Embryonic facial prominence (tissue), 1 donor: Measurements from ENCODE around the gene ACADSB.

Source experiments
- DNase-seq: peaks from one replicate; pipeline ENCODE4 v3.0.0-alpha.2; 2016; ENCODE audit errors: extremely low spot score

The ACADSB gene

DNA sequence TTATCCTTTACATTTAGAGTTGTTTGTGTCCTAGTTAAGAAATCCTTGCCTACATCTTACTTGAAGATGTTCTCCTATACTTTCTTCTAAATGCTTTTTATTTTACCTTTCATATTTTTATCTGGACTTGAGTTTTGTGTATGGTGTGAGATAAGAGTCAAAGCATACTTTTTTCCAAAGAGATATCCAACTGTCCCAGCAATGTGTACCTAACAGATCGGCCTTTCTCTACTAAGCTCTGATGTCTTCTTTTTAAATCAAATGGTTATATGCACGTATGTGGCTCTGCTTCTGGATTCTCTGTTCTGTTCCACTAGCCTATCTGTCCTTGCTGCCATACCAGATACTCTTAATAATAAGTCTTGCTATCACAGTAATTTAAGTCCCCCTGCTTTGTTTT, 7.4 kb upstream of the ACADSB start:
- no peak for DNase-seq

DNA sequence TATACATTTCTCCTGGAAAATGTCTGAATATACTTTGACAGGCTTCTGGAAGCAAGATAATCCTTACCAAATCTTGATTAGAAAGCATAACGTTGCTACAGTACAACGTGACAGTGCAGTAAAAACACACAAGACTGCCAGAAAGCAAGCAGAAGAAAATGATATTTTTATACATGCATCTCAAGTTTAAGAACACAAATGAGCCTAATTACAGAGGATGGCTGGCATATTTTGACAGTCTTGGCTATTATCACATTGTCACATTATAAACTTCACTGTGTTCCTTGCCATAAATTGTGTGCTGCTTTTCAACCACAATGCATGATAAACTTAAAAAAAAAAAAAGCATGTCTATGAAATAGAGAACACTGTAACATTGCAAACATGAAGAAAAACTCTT, 4.5 kb upstream of the ACADSB start:
- no peak for DNase-seq

DNA sequence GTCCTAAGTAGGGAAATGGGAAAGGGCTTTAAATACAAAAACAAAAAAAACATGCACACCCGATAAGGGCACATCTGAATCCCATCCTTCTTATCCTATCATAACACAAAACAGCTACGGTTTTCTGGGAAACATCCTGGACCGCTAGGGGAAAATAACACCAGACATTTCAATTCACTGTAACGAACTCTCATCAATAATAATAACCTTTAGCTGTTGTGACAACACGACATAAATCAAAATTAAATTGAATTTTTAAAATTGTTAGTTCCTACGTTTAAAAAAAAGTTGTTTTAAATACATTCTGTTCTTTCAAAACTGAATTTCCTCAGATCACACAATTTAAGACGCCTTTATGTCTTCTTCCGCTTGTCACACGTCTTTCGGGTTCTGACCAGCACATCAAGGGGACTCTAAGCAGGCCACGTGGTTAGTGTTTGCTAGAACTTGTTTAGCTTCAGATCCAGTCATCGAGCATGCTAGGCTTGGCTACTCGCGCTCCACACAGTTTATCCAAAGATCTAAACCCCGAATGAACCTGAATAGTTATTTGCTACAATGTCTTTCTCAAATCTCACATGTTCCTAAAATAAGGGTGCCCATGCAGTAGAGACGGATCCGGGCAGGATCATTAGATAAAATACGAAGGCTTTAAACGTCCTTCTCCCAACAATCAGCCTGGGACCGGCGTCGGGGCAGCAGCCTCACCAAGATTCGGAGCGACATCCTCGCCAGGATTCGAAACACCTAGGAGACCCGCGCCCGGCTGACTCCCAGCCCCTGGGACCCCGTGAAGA, 1.1 kb upstream of the ACADSB start:
- no peak for DNase-seq

DNA sequence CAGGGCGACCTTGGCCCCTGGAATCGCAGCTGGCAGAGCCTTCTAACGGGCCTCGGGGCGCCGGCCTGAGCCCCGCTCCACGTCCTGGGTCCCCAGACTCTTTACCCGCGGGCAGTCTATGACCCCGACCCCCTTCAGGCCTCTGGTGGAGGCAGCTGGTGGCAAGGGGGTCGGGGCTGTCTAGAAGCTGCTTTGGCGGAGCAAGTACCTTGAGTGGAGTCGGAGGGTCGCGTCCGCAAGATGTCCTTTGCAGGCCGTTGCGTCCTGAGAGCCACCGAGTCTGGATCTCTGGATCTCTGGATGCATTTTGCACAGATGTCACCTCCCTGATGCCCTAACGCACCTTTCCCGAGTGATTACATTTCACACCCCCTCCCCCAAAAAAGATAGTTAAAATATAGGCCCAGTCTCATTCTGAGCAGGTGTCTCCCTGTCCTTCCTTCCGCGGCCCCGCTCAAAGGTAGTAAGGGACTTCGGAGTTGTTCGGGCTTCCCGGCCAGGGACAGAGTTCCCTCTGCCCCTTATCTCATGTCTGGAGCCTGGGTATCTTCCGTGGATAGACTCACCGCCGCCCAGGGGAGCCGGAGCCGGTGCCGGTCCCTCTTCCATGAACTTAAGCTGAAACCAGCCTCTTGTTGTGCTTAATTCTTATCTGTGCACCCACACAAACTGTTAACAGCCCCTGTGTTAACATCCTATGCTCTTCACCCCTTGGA, 457 bp downstream of the ACADSB start:
- no peak for DNase-seq

DNA sequence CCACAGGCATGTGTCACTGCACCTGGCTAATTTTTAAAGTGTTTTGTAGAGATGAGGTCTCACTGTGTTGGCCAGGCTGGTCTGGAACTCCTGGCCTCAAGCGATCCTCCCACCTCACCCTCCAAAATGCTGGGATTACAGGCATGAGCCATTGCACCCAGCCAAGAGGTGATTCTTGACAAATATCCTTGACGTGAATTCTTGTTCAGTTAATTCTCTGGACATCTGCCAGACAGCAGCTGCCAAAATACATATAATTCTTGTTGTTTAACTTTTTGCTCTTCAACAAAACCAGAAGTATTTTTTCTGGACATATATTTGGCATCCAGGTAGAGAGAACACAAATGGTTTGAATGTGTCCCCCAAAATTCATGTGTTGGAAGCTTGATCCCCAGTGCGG, 3.2 kb downstream of the ACADSB start:
- DNase-seq, result no peak

DNA sequence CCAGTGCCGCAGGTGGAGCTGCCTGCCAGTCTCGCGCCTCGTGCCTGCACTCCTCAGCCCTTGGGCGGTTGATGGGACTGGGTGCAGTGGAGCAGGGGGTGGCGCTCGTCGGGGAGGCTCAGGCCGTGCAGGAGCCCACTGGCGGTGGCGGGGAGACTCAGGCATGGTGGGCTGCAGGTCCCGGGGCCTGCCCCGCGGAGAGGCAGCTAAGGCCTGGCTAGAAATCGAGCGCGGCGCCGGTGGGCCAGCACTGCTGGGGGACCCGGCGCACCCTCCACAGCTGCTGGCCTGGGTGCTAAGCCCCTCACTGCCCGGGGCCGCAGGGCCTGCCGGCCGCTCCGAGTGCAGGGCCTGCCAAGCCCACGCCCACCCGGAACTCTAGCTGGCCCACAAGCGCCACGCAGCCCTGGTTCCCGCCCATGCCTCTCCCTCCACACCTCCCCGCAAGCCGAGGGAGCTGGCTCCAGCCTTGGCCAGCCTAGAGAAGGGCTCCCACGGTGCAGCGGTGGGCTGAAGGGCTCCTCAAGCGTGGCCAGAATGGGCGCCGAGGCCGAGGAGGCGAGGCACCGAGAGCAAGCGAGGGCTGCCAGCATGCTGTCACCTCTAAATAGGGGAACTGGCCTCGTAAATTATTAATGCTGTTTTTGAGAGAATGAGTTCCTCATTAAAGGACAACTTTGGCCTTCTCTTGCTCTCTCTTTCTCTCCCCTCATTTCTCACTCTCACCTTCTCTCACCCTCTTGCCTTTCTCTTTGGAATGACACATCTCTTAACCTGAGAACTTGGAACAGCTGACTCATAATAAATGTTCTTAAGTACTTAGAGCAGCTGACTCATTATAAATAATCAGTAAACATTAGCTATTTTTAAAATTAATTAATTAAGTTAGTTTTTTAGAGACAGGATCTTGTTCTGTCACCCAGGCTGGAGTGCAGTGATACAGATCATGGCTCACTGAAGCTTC, 4.9 kb downstream of the ACADSB start:
- DNase-seq, result no peak

DNA sequence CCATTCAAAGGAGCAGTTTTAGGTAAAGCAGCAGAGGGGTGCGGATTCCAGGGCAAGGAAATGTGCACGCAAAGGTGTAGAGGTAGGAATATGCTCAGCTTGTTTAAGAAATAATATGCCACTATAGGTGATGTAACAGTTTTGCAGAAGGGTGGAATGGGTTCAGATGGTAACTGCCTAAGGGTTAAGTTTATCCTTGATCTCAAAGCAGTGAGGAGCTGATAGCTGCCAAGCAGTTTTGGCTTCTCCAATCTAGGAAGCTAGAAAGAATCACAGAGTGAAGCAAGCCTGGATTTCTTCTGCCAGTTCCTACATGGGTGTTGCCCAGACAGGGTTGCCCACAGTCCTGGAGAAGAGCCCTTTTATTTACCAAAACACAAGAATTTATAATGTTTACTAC, 6.0 kb downstream of the ACADSB start:
- DNase-seq, result no peak

DNA sequence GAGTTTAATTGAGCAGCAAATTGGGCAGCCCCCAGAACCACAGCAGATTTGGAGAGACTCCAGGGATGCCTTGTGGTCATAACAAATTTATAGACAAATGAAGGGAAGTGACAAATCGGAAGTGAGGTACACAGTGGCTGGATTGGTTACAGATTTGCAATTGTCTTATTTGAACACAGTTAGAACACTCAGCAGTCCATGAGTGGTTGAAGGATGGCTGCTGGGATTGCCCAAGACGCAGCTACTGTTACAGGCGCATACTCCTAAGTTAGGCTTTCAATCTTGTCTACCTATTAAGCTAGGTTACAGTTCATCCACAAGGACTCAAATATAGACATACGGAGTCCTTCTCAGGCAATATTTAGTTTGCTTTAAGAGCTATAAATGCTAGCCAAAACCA, 7.4 kb downstream of the ACADSB start:
- no peak for DNase-seq

DNA sequence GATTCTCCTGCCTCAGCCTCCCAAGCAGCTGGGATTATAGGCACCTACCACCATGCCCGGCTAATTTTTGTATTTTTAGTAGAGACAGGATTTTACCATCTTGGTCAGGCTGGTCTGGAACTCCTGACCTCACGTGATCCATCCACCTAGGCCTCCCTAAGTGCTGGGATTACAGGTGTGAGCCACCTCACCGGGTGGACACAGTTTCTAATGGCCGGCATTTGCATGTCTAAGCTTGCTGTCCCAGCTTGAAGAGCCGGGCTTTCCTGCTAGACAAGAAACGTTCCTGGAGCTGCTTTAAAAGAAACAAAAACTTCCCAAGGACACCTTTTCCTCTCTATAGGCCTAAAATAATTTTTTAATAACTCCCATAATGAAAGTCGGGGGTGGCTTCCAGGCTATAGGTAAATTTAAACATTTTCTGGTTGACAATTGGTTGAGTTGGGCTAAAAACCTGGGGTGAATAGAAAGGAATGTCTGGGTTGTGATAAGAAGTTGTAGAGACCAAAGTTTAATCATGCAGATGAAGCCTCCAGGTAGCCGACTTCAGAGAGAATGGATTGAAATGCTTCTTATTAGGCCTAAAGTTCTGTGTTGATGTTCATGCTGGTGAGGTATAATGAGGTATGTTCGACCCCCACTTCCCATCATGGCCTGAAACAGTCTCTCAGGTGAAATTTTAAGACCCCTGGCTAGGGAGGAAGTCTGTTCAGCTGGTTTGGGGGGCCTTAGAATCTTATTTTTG, 8.8 kb downstream of the ACADSB start:
- DNase-seq, result no peak

DNA sequence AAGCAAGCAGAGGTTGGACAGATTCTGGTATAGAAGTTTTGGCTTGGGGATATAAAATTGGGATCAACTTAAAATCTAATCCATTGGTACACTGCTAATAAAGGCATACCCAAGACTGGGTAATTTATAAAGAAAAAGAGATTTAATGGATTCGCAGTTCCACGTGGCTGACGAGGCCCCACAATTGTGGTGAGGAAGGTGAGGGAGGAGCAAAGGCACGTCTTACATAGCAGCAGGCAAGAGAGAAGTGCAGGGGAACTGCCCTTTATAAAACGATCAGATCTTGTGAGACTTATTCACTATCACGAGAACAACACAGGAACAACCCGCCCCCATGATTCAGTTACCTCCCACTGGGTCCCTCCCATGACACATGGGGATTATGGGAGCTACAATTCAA, 9.7 kb downstream of the ACADSB start:
- DNase-seq, result no peak

DNA sequence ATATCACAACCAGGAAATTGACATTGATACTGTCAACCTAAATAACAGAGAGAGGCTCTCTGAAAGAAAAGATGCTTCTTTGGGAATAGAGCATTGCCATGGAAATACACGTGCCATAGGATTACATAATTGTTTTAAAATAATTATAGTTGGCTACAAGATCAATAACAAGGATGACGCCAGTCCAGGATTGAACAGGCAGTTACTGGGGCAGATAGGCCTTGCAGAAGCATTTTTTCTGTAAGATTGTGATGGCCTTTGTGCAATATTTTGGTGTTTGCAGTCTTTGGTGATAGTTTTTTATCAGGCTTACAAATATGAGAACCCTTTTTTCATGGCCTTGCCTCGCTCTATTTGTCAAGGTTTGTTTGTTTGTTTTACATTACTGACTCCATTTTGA, 10.5 kb downstream of the ACADSB start:
- no peak for DNase-seq

DNA sequence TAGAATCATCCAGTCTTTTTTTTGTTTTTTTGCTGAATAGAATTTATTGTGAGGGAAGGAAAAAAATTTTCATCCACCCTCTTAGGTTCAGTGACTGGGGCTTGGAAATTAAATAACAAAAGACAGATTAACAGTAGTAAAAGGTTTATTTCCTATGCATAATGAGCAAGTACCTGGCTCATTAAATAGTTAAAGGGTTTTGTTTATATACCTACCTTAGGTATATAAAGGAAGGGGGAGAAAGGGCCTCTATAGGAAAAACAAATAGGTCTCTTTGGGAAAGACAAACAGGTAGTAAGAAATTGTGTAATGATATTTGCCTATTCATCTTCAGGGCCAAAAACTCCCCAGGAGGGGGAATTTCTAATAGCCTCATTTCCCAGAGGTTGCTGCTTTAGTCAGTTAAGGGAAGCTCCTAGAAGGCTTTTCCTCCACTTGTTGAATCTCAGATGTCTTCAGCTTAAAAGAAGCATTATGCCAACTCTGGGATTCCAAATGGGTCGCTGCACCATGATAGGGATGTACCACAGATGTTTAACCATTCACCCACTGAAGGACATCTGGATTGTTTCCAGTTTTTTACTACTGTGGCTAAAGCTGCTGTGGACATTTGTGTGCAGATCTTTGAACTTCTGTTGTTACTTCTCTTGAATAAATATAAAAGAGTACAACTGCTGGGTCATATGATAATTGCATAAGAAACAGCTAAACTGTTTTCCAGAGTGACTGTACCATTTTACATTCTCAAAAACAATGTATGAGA, 11.3 kb downstream of the ACADSB start:
- no peak for DNase-seq

DNA sequence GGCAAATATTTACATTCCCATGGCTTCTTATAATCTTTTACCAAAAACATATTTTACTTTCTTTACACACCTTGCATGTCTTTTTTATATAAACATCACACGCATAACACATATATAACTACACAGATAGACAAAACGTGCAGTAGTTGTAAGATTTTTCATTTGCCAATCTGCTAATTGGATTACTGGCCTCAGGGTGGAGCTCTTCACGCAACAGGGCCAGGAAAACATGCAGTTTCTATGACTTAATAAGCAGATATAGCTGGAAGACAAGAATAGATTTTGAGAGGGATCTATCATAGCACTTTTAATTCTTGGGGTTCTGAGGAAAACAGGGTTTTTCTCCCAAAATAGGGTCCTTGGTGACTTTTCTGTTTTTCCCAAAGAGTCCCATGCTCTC, 12.7 kb downstream of the ACADSB start:
- no peak for DNase-seq

DNA sequence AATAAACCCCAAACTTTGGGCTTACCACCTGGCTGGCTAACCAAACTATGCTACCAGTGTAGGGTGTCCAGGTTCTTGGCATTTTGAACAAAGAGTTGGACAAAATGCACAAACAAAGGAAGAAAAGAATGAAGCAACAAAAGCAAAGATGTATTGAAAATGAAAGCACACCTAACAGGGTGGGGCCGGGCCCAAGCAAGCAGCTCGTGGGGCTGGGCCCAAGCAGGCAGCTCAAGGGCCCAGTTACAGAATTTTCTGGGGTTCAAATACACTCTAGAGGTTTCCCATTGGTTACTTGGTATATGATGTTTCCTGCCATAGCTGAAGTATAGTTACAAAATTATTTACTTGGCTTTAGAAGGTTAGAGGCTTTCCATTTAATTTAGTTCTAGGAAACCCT, 15.7 kb downstream of the ACADSB start:
- no peak for DNase-seq

DNA sequence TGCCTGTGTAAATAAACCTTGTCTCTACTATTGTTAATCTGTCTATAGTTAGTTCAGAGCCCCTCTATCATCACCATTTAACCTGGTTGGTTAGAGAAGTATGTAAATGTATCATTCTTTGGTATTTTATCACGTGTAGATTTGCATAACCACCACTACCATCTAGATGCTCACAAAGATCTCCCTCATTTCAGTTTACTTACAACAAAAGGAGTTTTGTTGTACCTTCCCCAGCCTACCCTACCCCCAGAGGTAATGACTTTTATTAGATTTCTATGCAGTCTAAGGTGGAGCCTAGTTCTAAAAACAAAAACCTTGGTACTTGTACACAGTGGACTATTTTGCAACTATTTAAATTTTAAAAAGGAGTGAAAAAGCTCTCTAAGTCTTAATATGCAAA, 17.5 kb downstream of the ACADSB start:
- no peak for DNase-seq

DNA sequence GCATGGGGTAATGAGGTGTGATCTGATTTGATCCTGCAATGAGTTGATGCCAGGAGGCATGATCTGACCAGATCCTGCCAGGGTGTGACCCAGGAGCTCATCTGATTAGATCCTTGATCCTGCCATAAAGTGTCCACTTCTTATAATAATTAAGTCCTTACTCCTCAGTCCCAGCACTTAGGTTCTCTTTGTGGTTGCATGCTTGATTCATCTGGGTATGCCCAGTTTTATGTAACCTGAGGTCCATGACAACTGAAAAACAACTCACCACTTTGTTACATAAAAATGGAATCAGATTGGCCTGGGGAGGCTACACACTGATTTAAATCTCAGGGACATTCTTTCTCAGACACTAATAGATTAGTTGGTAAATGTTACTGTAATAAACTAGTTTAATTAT, 19.1 kb downstream of the ACADSB start:
- DNase-seq, result no peak

DNA sequence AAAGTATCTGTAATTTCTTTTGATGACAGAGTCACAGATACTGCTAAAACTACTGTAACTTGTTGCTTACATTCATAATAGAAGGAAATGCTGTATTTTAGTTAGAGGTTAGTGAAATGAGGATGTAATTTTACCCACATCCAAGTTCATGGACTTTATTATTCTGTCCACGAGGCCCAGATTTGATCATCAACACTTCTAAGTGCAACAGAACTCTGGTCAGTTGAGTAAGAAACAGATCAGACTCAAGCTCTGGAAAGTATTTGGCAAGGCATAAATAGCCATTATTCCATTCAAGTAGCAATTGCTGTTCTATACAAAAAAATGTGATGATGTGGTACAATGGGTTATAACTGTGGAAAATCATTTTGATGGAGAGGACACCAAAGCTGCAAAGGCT, 22.3 kb downstream of the ACADSB start:
- DNase-seq, result no peak

DNA sequence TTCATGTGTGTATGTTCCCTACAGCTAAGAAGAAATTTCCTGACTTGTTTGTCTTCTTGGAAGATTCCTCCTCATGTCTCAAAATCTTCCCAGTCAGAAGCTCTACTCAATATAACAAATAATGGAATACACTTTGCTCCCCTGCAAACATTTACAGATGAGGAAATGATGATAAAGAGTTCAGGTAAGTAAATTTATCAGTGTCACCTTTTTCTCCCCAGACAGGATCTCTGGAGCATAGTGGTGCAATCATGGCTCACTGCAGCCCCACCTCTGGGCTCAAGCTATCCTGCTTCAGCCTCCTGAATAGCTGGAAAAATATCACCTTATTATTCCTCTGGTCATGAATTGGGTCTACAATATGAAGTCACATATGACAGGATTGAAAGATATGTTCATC, 25.5 kb downstream of the ACADSB start:
- DNase-seq, result no peak

DNA sequence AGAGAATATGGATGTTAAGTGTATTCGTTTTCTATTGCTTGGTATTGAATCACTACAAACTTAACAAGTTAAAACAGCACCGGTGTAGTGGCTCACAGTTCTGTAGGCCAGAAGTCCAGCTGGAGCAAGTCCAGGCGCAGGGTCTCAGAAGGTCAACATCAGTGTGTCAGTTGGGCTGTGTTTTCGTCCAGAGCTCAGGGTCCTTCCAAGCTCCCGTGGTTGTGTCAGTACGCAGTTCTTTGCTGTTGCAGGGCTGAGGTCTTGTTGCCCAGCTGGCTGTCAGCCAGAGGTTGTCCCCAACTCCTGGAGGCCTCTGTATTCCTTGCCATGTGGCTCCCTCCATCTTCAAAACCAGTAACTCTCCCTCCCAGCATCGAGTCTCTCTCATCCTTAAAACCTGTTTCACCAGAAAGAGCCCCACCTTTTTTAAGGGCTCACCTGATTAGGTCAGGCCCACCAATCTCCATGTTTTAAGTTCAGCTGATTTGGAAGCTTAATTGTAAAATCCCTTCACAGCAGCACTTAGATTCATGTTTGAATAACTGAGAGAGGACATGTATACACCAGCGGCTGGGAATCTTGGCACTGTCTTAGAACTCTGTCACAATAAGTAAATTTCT, 26.8 kb downstream of the ACADSB start:
- no peak for DNase-seq
